Kidney (tissue), 14 donors: ENCODE measurements around the gene RIMKLB. TPM values are rescaled to one million over a fixed set of nuclear protein-coding genes. Genes with fewer than 3 reads are reported as not detected.
"Not testable (repeated sequence)": the region's sequence is repeated elsewhere in the genome, so short reads cannot be mapped to it uniquely, and the experiment has no call there.

Experiments
- DNase-seq, 5 donors: peaks; one replicate each; pipeline ENCODE4 v3.0.0-alpha.2; 2013 to 2020
- FAIRE-seq: peaks from 2 replicates; lab custom pipeline; 2012; peaks lifted over from hg19 to GRCh38; lab: Jason Lieb, UNC
- H3K27ac ChIP-seq, 2 donors: one replicate each; pipeline ENCODE4 v1.7.0; 2013; ENCODE audit warnings: low read depth in 2 of 2, low read length in 2 of 2, inconsistent platforms in 1 of 2
- H3K27me3 ChIP-seq: one replicate; pipeline ENCODE4 v1.7.1; 2013; ENCODE audit warnings: low read length, inconsistent platforms; ENCODE audit not compliant: control insufficient read depth, insufficient read depth
- H3K36me3 ChIP-seq, 3 donors: one replicate each; pipeline versions ENCODE4 v1.7.0 to v1.7.1; 2013; ENCODE audit warnings: low read length in 3 of 3, control low read depth in 1 of 3, inconsistent platforms in 1 of 3; ENCODE audit not compliant: insufficient read depth in 3 of 3, control insufficient read depth in 2 of 3
- H3K4me1 ChIP-seq, 3 donors: one replicate each; pipeline versions ENCODE4 v1.7.0 to v1.7.1; 2013; ENCODE audit warnings: low read length in 3 of 3, inconsistent platforms in 1 of 3, low read depth in 1 of 3; ENCODE audit not compliant: control insufficient read depth in 2 of 3, insufficient read depth in 2 of 3
- H3K4me3 ChIP-seq, 3 donors: one replicate each; pipeline versions ENCODE4 v1.7.0 to v1.8.1; 2013; ENCODE audit warnings: low read length in 3 of 3, control low read depth in 1 of 3, inconsistent platforms in 1 of 3
- H3K9ac ChIP-seq, 3 donors: one replicate each; pipeline versions ENCODE4 v1.7.0 to v1.7.1; 2013; ENCODE audit warnings: low read length in 3 of 3, control low read depth in 1 of 3, inconsistent platforms in 1 of 3
- H3K9me3 ChIP-seq, 3 donors: one replicate each; pipeline versions ENCODE4 v1.7.0 to v1.7.1; 2013; ENCODE audit warnings: low read length in 3 of 3, control low read depth in 1 of 3, inconsistent platforms in 1 of 3; ENCODE audit not compliant: control insufficient read depth in 2 of 3, insufficient read depth in 1 of 3
- intact Hi-C: fragments of 100-400 bp; cut with DNase I; formaldehyde crosslinking; loops from one replicate; pipeline ENCODE4 v1.11.1; 2022
- polyA plus RNA-seq: library from polyadenylated mRNA; stranded (reverse); fragments of 350-450 nt; fragmentation: Illumina TruSeq; extraction: RNeasy Lipid Tissue Mini Kit (QIAGEN cat#74804); gene quantifications from one replicate; pipeline ENCODE4 v1.2.3, GENCODE V29; 2014; ENCODE audit warnings: low read depth, low replicate concordance; ENCODE audit not compliant: insufficient read depth
- total RNA-seq: library from RNA; stranded (reverse); fragmentation: NEBNext Ultra II Directional; extraction: Animal tissue kit (Norgen Biotek cat#: 25700); gene quantifications from one replicate; pipeline ENCODE4 v1.2.1, GENCODE V29; 2021
- TF ChIP-seq, protein P1 (sequence below): IDR thresholded peaks from 3 replicates; pipeline ENCODE4 v1.5.1; 2012; ENCODE audit warnings: mild to moderate bottlenecking, moderate library complexity, borderline replicate concordance; ENCODE audit not compliant: insufficient read depth; ENCODE audit errors: extremely low read depth
- donor health status: control.
- donor health status: control.
- donor health status: control.
- donor health status: control.
- donor health status: control.
- donor health status: DM: yes; HTN: yes; CAD: no.
- donor health status: Normal renal cell carcinoma (clear cell type).

The RIMKLB gene
- total and polyA plus RNA-seq, 2 donors from 2014 or later = 38.0 to 45.5 TPM

- Histone ChIP-seq H3K4me1 (no peaks in the 10 kb centered on the region), H3K27me3 (no peaks in the 10 kb centered on the region), H3K9me3 (no peaks in the 10 kb centered on the region), H3K27ac (no peak overlapping the region), H3K9ac (no peak overlapping the region), H3K36me3 (no peaks in the 10 kb centered on the region), H3K4me3 (no peak overlapping the region)
- DNase-seq (no peak), FAIRE-seq (no peak)
- TF ChIP-seq, protein P1, sequence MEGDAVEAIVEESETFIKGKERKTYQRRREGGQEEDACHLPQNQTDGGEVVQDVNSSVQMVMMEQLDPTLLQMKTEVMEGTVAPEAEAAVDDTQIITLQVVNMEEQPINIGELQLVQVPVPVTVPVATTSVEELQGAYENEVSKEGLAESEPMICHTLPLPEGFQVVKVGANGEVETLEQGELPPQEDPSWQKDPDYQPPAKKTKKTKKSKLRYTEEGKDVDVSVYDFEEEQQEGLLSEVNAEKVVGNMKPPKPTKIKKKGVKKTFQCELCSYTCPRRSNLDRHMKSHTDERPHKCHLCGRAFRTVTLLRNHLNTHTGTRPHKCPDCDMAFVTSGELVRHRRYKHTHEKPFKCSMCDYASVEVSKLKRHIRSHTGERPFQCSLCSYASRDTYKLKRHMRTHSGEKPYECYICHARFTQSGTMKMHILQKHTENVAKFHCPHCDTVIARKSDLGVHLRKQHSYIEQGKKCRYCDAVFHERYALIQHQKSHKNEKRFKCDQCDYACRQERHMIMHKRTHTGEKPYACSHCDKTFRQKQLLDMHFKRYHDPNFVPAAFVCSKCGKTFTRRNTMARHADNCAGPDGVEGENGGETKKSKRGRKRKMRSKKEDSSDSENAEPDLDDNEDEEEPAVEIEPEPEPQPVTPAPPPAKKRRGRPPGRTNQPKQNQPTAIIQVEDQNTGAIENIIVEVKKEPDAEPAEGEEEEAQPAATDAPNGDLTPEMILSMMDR = no peak
- intact Hi-C loops = no loop called here
Observed at GRCh38 chr12:8746046-8746445, 48.3 kb downstream of the RIMKLB start.

- H3K4me3 ChIP-seq, intact Hi-C loops, H3K36me3 ChIP-seq, H3K9me3 ChIP-seq, H3K9ac ChIP-seq, FAIRE-seq, DNase-seq, H3K27ac ChIP-seq, H3K4me1 ChIP-seq, H3K27me3 ChIP-seq: not testable (repeated sequence)
Observed at GRCh38 chr12:8760076-8760475, 62.3 kb downstream of the RIMKLB start.

- FAIRE-seq, H3K9me3 ChIP-seq: not testable (repeated sequence)
Observed at GRCh38 chr12:8762701-8763100, 64.9 kb downstream of the RIMKLB start.

GRCh38 chr12:8766121-8766520, 68.3 kb downstream of the RIMKLB start:
- intact Hi-C loops, H3K4me3 ChIP-seq, H3K9me3 ChIP-seq, H3K36me3 ChIP-seq, DNase-seq, H3K9ac ChIP-seq, H3K4me1 ChIP-seq, H3K27me3 ChIP-seq, H3K27ac ChIP-seq, FAIRE-seq: not testable (repeated sequence)

More at GRCh38 chr12:8762701-8763100, 64.9 kb downstream of the RIMKLB start:
- H3K36me3 ChIP-seq, H3K4me3 ChIP-seq, DNase-seq, H3K9ac ChIP-seq, intact Hi-C loops, H3K27ac ChIP-seq, H3K4me1 ChIP-seq, H3K27me3 ChIP-seq: not testable (repeated sequence)

DNA sequence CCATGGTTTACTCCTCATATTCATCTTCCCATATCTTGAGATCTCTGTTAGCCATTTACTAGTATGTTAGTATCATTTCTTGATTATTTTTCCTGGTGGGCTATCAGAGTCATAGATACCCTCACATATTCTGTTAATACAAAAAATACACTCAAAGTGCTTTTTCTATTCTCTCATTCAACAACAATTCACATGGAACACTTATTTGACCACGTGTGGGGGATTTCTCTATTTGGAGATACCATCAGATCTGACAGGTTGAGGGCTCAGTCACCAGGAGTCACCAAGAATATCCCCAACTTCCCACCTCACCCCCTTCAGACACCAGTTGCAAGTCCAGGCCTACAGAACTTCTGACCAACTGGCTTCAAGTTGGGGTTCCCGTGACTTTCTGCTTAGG, 72.7 kb downstream of the RIMKLB start:
- Histone ChIP-seq H3K27ac (no peak overlapping the region), H3K9me3 (no peaks in the 10 kb centered on the region), H3K36me3 (peaks cover 0 to 3% (median 0%) of the 10 kb centered on the region in 3 donors), H3K9ac (no peak overlapping the region), H3K27me3 (no peaks in the 10 kb centered on the region), H3K4me3 (no peak overlapping the region), H3K4me1 (no peaks in the 10 kb centered on the region)
- intact Hi-C loops = no loop called here
- no peak for DNase-seq
- FAIRE-seq = no peak
- TF ChIP-seq, protein P1 = no peak
